ENCODE measurements around the gene RRM2.

Gene RRM2

DNA sequence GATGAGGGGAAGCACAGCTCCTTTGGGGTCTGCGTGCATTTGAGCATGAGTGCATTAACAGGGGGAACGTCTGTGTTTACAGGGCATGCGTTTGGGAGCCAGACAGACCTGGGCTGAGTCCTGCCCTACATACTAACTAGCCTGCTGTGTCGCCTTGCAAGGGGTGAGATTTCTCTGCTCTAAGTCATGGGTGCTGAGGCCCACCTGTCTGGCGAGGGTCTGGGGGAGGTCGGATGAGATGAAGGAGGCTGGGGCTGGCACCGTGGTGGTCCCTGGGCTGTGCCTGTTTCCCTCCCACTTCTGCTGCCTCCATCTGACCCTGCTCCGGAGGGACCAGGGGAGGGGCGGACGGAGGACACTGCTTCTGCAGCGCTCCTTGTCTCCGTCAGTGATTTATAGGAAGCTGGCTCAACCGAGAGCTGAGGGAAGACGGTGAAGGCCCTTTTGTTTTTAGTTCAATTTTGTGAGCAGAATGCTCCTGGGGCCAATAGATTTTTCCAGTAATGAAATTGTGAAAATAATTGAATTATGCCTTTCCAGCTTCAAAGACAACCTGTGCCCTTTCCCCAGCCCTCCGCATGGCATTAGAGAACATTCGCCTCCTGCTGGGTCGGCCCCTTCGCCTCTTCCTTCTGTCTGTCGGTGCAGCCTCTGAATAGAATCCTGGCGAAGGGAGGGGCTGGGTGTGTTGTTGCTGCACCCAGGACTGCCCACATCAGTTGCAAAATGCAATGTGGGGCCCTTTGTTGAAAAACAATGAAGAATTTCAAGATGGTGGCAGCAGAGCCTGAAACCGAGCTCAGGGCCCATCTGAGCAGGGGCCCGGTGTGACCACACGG lies 49.7 kb downstream of the RRM2 start:
- no peak for DNase-seq (ENCODE audit: low spot score)

- DNase-seq (ENCODE audit: low spot score): no peak
Observed at GRCh38 chr2:10173258-10174005, 50.9 kb downstream of the RRM2 start.

DNA sequence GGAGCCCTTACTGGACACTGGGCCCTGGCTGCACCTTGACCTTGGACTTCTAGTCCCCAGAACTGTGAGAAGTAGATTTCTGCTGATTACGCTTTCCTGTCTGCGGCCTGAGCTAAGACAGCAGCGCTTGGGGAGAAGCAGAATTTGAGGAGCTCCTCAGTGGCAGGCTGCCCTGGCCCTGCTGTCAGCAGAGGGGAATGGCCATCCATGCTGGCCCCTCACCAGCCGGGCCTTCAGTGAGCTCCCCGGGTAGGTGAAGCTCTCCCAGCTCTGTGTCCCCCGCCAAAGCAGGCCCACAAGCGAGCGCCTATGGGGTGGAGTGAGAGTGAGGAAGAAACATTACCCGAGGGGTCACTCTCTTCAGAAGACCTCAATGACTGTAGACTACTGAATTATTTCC lies 51.6 kb downstream of the RRM2 start:
- DNase-seq (ENCODE audit: low spot score): no peak

- DNase-seq (ENCODE audit: low spot score): no peak
Observed at GRCh38 chr2:10175441-10175840, 52.9 kb downstream of the RRM2 start.

DNA sequence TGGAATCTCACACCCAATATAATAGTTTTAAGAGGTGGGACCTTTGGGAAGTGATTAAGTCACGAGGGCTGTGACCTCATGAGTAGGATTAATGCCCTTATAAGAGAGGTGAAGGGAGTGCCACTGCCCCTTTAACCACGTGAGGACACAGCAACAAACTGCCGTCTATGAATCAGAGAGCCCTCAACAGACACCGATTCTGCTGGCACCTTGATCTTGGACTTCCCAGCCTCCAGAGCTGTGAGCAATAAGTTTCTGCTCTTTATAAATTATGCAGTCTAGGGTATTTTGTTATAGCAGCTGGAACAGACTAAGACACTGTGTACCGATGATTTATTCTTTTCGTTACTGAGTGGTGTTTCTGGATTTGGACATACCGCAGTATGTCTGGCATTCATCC lies 56.2 kb downstream of the RRM2 start:
- no peak for DNase-seq (ENCODE audit: low spot score)

DNA sequence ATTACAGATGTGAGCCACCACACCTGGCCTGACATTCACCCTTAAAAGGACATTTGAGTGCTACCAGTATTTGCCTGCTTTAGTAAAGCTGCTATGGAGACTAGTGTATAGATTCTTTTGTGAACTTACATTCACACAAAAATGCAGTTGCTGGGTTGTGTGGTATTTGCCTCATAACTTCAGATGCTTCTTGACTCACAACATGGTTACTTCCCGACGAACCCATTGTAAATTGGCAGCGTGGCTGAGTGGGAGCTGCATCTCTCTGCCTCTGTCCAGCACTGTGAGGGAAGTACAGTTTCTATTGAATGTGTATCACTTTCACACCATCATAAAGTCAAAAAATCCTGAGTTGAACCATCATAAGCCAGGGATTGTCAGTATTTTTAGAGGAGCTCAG lies 56.9 kb downstream of the RRM2 start:
- no peak for DNase-seq (ENCODE audit: low spot score)

GRCh38 chr2:10180229-10180628 lies 57.7 kb downstream of the RRM2 start:
- DNase-seq (ENCODE audit: low spot score): no peak

Data from ecto neural progenitor cell (in vitro differentiated cells).